ENCODE measurements around the gene E2F8.

DNA sequence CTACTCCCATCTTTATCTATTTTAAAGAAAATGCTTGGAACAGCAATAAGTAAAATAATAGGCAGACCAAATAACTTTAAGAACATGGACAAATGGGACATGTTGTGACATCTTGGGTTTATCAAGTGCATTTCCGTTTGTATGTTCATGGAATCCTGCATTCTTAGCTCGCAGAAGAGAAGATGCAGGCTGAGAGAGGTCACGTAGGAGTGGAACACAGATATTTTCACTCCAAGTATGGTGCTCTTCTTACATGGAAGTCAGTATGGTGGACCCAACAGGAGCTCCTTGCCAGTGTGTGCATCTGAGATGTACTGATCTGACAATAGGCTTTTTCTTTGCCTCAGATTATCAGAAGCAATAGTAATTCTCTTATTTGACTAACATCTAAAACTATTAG lies 1.7 kb downstream of the E2F8 start:
- no peak for TF ChIP-seq POLR2A (IDR thresholded peaks at IDR 0.05)
- TF ChIP-seq, protein P1, sequence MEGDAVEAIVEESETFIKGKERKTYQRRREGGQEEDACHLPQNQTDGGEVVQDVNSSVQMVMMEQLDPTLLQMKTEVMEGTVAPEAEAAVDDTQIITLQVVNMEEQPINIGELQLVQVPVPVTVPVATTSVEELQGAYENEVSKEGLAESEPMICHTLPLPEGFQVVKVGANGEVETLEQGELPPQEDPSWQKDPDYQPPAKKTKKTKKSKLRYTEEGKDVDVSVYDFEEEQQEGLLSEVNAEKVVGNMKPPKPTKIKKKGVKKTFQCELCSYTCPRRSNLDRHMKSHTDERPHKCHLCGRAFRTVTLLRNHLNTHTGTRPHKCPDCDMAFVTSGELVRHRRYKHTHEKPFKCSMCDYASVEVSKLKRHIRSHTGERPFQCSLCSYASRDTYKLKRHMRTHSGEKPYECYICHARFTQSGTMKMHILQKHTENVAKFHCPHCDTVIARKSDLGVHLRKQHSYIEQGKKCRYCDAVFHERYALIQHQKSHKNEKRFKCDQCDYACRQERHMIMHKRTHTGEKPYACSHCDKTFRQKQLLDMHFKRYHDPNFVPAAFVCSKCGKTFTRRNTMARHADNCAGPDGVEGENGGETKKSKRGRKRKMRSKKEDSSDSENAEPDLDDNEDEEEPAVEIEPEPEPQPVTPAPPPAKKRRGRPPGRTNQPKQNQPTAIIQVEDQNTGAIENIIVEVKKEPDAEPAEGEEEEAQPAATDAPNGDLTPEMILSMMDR (IDR thresholded peaks at IDR 0.05), result no peak
- TF ChIP-seq POLR2AphosphoS5 (IDR thresholded peaks at IDR 0.05), result no peak

All from prostate gland (tissue), 2 donors.